ENCODE results near the gene NEU2.

Gene NEU2

DNA sequence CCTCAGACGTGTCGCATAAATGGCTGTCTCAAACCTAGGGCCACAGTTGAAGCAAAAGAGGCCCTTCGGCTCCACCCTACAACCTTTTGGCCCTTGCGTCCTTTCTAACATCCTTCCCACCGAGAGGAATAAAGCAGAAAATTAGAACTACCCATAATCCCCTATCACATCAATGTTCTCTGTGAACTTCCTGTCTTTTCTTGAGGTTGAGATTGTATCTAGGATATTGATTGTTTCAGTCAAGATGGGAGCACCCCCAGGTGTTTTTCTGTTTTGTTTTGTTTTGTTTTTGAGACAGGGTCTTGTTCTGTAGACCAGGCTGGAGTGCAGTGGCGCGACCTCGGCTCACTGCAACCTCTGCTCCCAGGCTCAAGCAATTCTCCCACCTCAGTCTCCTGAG lies 51.3 kb downstream of the NEU2 start:
- TF ChIP-seq POLR2AphosphoS5 (IDR thresholded peaks at IDR 0.05; ENCODE audit: low read depth, low read length) (no peak), POLR2A (IDR thresholded peaks at IDR 0.05; ENCODE audit: low read depth, low read length) (no peak), TAF1 (IDR thresholded peaks at IDR 0.05; ENCODE audit: borderline replicate concordance, low read depth, low read length) (no peak)

DNA sequence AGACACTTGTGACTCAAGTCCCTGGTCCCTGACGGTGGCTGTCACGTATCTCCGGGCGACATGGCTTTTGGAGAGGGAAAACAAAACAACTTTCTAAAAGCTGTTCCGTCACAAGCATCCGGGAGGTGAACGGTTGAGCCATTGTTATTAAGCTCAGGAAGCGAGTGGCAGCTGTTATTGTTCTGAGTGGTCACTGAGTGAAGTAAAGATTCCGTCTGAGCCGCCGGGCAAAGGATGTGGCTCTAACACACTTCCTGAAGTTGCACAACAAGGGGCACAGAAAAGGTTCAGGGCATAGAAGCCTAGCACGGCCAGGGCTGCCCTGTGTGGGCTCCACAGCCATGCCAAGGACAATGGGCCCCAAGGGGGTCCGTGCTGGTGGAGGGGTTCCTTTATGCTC lies 52.0 kb downstream of the NEU2 start:
- TF ChIP-seq POLR2AphosphoS5 (IDR thresholded peaks at IDR 0.05; ENCODE audit: low read depth, low read length) (peak; percentile 49; the same call in 1 of the 2 replicates), TAF1 (IDR thresholded peaks at IDR 0.05; ENCODE audit: borderline replicate concordance, low read depth, low read length) (no peak), POLR2A (IDR thresholded peaks at IDR 0.05; ENCODE audit: low read depth, low read length) (peak; percentile 57; the same call in 1 of the 2 replicates)
- FAIRE-seq = peak; percentile 97
- no peak for DNase-seq (ENCODE audit: insufficient read length)

More for the DNA sequence above, 51.3 kb downstream of the NEU2 start:
- FAIRE-seq (no peak), DNase-seq (ENCODE audit: insufficient read length) (no peak)
